HepG2 (cell line): Measurements from ENCODE around the gene ZNF419. TPM values are rescaled to one million over a fixed set of nuclear protein-coding genes. Genes with fewer than 3 reads are reported as not detected.

Source experiments
- RAD21 ChIP-seq: fragments of 450-650 bp; formaldehyde crosslinking; IDR thresholded peaks from 2 replicates; pipeline ENCODE4 v1.5.0; 2020; ENCODE audit warnings: mild to moderate bottlenecking
- ZNF558 ChIP-seq: sonication (generic); formaldehyde crosslinking; IDR thresholded peaks from 2 replicates; pipeline ENCODE4 v1.9.0; 2022; ENCODE audit warnings: mild to moderate bottlenecking, missing genetic modification reagents, borderline replicate concordance
- ZNF746 ChIP-seq: sonication (generic); formaldehyde crosslinking; IDR thresholded peaks from 2 replicates; pipeline ENCODE4 v1.8.0; 2022; ENCODE audit warnings: mild to moderate bottlenecking, missing genetic modification reagents
- polyA plus RNA-seq, 8 experiments: library from polyadenylated mRNA; depleted of rRNA in 3 of 8; stranded (reverse) in 7 of 8; unstranded in 1 of 8; fragments of >200 nt; fragmentation: Illumina TruSeq in 4 of 8; extraction: Trizol in 4 of 8; gene quantifications; 2 replicates each; pipeline versions ENCODE4 v1.2.1 to v1.2.3, GENCODE V29; 2011 to 2016; ENCODE audit warnings: low read depth in 4 of 8, missing spikeins in 1 of 8, mixed read lengths in 1 of 8; ENCODE audit not compliant: insufficient read depth in 1 of 8
- total RNA-seq, 5 experiments: library from RNA; depleted of rRNA; stranded (reverse); fragments of >200 nt; fragmentation: Illumina TruSeq; extraction: Trizol; gene quantifications; 2 replicates each; pipeline ENCODE4 v1.2.3, GENCODE V29; 2016; ENCODE audit warnings: low read depth in 1 of 5
- TF ChIP-seq, protein P1 (sequence below): sonication (generic); formaldehyde crosslinking; IDR thresholded peaks from 2 replicates; pipeline ENCODE4 v1.4.0; 2020; ENCODE audit warnings: missing genetic modification reagents
- TF ChIP-seq, protein P2 (sequence below): IDR thresholded peaks from 2 replicates; pipeline ENCODE4 v1.6.1; 2016; ENCODE audit warnings: low read depth, control low read depth
- TF ChIP-seq, protein P3 (sequence below): sonication (generic); formaldehyde crosslinking; IDR thresholded peaks from 2 replicates; pipeline ENCODE4 v1.8.1; 2023; ENCODE audit warnings: mild to moderate bottlenecking, missing genetic modification reagents
- TF ChIP-seq, protein P4 (sequence below): sonication (generic); formaldehyde crosslinking; IDR thresholded peaks from 2 replicates; pipeline ENCODE4 v1.5.1; 2020; ENCODE audit warnings: missing genetic modification reagents, mild to moderate bottlenecking, borderline replicate concordance

Gene ZNF419
- total and polyA plus RNA-seq, 2 of the 13 experiments (the other 11 are each of a cell fraction or from before 2014, with no cell fraction given), result 8.5 to 8.8 TPM

DNA sequence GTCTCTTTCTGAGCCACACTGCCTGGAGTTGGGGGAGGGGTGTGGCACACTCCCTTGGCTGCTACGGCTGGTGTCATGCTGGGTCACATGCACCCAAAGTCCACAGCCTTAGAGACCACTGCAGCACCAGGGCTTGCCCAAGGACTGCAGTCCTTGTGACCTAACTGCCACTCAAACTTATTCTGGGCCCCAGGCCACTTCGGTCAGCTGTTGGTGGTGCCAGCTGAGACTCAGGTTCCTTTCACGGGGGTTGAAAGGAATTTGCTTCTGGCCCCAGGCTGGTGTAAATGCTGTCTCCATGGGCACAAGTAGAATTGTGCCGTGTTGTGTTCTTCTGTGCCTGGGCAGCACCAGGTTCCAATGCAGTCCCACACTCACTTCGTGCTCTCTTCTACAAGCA lies 21.1 kb upstream of the ZNF419 start (continued):
- TF ChIP-seq, protein P1, sequence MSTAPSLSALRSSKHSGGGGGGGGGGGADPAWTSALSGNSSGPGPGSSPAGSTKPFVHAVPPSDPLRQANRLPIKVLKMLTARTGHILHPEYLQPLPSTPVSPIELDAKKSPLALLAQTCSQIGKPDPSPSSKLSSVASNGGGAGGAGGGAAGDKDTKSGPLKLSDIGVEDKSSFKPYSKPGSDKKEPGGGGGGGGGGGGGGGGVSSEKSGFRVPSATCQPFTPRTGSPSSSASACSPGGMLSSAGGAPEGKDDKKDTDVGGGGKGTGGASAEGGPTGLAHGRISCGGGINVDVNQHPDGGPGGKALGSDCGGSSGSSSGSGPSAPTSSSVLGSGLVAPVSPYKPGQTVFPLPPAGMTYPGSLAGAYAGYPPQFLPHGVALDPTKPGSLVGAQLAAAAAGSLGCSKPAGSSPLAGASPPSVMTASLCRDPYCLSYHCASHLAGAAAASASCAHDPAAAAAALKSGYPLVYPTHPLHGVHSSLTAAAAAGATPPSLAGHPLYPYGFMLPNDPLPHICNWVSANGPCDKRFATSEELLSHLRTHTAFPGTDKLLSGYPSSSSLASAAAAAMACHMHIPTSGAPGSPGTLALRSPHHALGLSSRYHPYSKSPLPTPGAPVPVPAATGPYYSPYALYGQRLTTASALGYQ (CRISPR knock-in tag), result no peak
- TF ChIP-seq ZNF558, result no peak
- no peak for TF ChIP-seq RAD21 (CRISPR knock-in tag)
- TF ChIP-seq, protein P2, sequence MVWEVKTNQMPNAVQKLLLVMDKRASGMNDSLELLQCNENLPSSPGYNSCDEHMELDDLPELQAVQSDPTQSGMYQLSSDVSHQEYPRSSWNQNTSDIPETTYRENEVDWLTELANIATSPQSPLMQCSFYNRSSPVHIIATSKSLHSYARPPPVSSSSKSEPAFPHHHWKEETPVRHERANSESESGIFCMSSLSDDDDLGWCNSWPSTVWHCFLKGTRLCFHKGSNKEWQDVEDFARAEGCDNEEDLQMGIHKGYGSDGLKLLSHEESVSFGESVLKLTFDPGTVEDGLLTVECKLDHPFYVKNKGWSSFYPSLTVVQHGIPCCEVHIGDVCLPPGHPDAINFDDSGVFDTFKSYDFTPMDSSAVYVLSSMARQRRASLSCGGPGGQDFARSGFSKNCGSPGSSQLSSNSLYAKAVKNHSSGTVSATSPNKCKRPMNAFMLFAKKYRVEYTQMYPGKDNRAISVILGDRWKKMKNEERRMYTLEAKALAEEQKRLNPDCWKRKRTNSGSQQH (CRISPR knock-in tag), result no peak
- no peak for TF ChIP-seq ZNF746 (CRISPR knock-in tag)
- TF ChIP-seq, protein P3, sequence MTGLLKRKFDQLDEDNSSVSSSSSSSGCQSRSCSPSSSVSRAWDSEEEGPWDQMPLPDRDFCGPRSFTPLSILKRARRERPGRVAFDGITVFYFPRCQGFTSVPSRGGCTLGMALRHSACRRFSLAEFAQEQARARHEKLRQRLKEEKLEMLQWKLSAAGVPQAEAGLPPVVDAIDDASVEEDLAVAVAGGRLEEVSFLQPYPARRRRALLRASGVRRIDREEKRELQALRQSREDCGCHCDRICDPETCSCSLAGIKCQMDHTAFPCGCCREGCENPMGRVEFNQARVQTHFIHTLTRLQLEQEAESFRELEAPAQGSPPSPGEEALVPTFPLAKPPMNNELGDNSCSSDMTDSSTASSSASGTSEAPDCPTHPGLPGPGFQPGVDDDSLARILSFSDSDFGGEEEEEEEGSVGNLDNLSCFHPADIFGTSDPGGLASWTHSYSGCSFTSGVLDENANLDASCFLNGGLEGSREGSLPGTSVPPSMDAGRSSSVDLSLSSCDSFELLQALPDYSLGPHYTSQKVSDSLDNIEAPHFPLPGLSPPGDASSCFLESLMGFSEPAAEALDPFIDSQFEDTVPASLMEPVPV, result no peak
- TF ChIP-seq, protein P4, sequence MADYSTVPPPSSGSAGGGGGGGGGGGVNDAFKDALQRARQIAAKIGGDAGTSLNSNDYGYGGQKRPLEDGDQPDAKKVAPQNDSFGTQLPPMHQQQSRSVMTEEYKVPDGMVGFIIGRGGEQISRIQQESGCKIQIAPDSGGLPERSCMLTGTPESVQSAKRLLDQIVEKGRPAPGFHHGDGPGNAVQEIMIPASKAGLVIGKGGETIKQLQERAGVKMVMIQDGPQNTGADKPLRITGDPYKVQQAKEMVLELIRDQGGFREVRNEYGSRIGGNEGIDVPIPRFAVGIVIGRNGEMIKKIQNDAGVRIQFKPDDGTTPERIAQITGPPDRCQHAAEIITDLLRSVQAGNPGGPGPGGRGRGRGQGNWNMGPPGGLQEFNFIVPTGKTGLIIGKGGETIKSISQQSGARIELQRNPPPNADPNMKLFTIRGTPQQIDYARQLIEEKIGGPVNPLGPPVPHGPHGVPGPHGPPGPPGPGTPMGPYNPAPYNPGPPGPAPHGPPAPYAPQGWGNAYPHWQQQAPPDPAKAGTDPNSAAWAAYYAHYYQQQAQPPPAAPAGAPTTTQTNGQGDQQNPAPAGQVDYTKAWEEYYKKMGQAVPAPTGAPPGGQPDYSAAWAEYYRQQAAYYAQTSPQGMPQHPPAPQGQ (CRISPR knock-in tag), result no peak
